Erythroblast (primary cell): ENCODE measurements around the gene VAMP4.

Experiments used
- GATA1 ChIP-seq: IDR thresholded peaks from 2 replicates; pipeline ENCODE4 v1.6.1; 2011; ENCODE audit warnings: low read depth, mild to moderate bottlenecking, control low read depth, low read length, moderate library complexity
- POLR2A ChIP-seq: IDR thresholded peaks from 2 replicates; pipeline ENCODE4 v1.6.1; 2011; ENCODE audit warnings: mild to moderate bottlenecking, low read length

DNA sequence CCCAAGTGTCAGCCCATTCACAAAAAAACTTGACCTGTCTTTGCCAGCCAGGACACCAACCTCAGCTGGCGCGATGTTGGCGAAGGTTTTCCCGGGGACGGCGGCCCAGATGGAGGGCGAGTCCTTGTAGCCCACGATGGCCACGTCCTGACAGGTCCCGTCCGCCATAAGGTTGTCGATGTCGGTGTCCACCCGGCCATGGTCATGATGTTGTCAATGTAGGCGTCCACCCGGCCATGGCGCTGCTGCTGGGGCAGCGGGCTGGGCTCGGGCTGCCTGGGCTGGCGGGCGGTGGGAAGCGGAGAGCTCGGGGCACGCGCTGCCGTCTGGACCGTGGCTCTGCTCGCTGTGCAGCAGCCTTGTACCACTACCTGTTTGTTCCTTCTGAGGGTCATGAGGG, 71.1 kb downstream of the VAMP4 start:
- TF ChIP-seq POLR2A: no peak
- no peak for TF ChIP-seq GATA1
